ENCODE results near the gene SHOX. TPM values are rescaled to one million over a fixed set of nuclear protein-coding genes. Genes with fewer than 3 reads are reported as not detected.

SHOX gene
- polyA plus RNA-seq, 1 donor (not counting 4 experiments of a cell fraction or from before 2014, with no cell fraction given), result not detected

DNA sequence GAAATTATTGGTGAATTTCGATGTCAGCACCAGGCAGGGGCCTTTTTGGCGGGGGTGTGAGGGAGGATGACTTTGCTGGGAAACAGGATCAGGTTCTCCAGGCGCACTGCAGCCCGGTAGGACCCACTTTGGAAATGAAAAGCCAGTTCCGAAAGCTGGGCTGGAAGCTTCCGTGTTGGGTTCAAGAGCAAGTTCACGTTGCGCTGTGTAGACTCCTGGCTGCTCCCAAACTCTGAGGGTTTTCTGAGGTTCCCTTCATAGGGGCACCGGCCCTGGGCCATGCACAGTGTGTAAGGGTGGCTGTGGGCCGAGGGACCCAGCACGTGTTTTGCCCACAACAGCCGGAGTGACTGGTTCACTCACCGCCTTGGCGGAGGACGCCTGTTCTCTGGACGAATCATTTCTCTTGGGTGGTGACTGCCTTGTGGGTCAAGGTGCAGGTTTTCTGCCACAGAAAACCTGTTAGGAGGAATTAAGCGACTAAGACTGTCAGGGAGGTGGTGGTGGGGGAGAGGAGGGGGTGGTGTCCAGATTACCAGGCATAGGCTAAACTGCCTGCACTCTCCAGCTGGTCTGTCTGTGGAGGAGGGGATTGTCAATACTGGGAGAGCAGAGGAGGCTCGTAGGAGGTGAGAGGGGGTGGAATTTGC lies 8.0 kb downstream of the SHOX start:
- Histone ChIP-seq H3K27me3 (ENCODE audit: control insufficient read depth, extremely low read depth, insufficient read depth, low read length) (peaks cover 54% of the 10 kb centered on the region), H3K4me1 (ENCODE audit: control insufficient read depth, extremely low read depth, insufficient read depth, low read length) (no peaks in the 10 kb centered on the region), H3K9me3 (ENCODE audit: control insufficient read depth, low read depth, low read length) (no peaks in the 10 kb centered on the region), H3K4me2 (ENCODE audit: control insufficient read depth, extremely low read depth, insufficient read depth, low read depth, low read length) (no peak overlapping the region), H3K9ac (ENCODE audit: control insufficient read depth, extremely low read depth, insufficient read depth, low read length) (no peak overlapping the region), H3K27ac (ENCODE audit: control insufficient read depth, insufficient read depth, low read length) (no peak overlapping the region), H4K20me1 (ENCODE audit: control insufficient read depth, extremely low read depth, insufficient read depth, low read length) (no peaks in the 10 kb centered on the region), H3K36me3 (ENCODE audit: control insufficient read depth in 2 of 2, extremely low read depth in 1 of 2, insufficient read depth in 2 of 2, low read length in 2 of 2) (no peaks in the 10 kb centered on the region), H2AFZ (ENCODE audit: control insufficient read depth, low read length) (no peak overlapping the region), H3K4me3 (ENCODE audit: control insufficient read depth in 2 of 3, extremely low read depth in 1 of 3, insufficient read depth in 2 of 3, low read depth in 1 of 3, low read length in 3 of 3) (no peak overlapping the region), H3K9me1 (ENCODE audit: control insufficient read depth, extremely low read depth, insufficient read depth, low read length) (no peaks in the 10 kb centered on the region), H3K79me2 (ENCODE audit: control insufficient read depth, insufficient read depth, low read length) (no peaks in the 10 kb centered on the region)
- DNase-seq (ENCODE audit: low read depth, low spot score) (no peak), FAIRE-seq (no peak)
- no peak for TF ChIP-seq EZH2 (IDR thresholded peaks at IDR 0.05; ENCODE audit: low read length)
- TF ChIP-seq, protein P1, sequence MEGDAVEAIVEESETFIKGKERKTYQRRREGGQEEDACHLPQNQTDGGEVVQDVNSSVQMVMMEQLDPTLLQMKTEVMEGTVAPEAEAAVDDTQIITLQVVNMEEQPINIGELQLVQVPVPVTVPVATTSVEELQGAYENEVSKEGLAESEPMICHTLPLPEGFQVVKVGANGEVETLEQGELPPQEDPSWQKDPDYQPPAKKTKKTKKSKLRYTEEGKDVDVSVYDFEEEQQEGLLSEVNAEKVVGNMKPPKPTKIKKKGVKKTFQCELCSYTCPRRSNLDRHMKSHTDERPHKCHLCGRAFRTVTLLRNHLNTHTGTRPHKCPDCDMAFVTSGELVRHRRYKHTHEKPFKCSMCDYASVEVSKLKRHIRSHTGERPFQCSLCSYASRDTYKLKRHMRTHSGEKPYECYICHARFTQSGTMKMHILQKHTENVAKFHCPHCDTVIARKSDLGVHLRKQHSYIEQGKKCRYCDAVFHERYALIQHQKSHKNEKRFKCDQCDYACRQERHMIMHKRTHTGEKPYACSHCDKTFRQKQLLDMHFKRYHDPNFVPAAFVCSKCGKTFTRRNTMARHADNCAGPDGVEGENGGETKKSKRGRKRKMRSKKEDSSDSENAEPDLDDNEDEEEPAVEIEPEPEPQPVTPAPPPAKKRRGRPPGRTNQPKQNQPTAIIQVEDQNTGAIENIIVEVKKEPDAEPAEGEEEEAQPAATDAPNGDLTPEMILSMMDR (optimal IDR thresholded peaks at IDR 0.05 in 1 of 3, IDR thresholded peaks at IDR 0.05 in 1 of 3, conservative IDR thresholded peaks at IDR 0.05 in 1 of 3; ENCODE audit: extremely low read depth in 1 of 3, insufficient read depth in 2 of 3, low read length in 3 of 3), result no peak
- dilution Hi-C loops (cut with MboI; ENCODE audit: extremely low pct_ligation_motif_present, low sequenced_read_pairs), result no loop called here

DNA sequence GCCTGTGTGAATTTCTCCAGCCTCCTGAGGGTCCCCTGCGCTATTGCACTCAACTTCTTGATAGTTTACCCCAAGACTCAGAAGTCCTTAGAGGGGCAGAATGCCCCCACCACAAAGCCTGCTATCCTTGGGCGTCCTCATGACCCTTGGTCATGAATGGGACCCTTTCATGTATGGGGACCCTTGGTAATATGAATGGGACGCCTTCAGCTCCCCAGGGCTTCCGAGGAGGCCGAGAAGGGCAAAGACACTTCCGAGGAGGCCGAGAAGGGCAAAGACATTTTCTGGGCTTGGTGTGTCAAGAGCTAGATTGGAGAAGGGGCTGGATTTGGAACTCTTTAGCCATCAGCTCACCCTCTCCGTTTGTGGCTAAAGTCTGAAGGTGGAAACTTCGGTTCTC lies 8.6 kb downstream of the SHOX start:
- FAIRE-seq, result no peak
- Histone ChIP-seq H3K4me2 (ENCODE audit: control insufficient read depth, extremely low read depth, insufficient read depth, low read depth, low read length) (no peak overlapping the region), H3K27me3 (ENCODE audit: control insufficient read depth, extremely low read depth, insufficient read depth, low read length) (peaks cover 49% of the 10 kb centered on the region), H3K9me3 (ENCODE audit: control insufficient read depth, low read depth, low read length) (no peaks in the 10 kb centered on the region), H3K9ac (ENCODE audit: control insufficient read depth, extremely low read depth, insufficient read depth, low read length) (no peak overlapping the region), H3K4me1 (ENCODE audit: control insufficient read depth, extremely low read depth, insufficient read depth, low read length) (no peaks in the 10 kb centered on the region), H2AFZ (ENCODE audit: control insufficient read depth, low read length) (no peak overlapping the region), H3K9me1 (ENCODE audit: control insufficient read depth, extremely low read depth, insufficient read depth, low read length) (no peaks in the 10 kb centered on the region), H3K36me3 (ENCODE audit: control insufficient read depth in 2 of 2, extremely low read depth in 1 of 2, insufficient read depth in 2 of 2, low read length in 2 of 2) (no peaks in the 10 kb centered on the region), H4K20me1 (ENCODE audit: control insufficient read depth, extremely low read depth, insufficient read depth, low read length) (no peaks in the 10 kb centered on the region), H3K4me3 (ENCODE audit: control insufficient read depth in 2 of 3, extremely low read depth in 1 of 3, insufficient read depth in 2 of 3, low read depth in 1 of 3, low read length in 3 of 3) (no peak overlapping the region), H3K79me2 (ENCODE audit: control insufficient read depth, insufficient read depth, low read length) (no peaks in the 10 kb centered on the region), H3K27ac (ENCODE audit: control insufficient read depth, insufficient read depth, low read length) (no peak overlapping the region)
- dilution Hi-C loops (cut with MboI; ENCODE audit: extremely low pct_ligation_motif_present, low sequenced_read_pairs), result no loop called here
- DNase-seq (ENCODE audit: low read depth, low spot score), result no peak
- TF ChIP-seq EZH2 (IDR thresholded peaks at IDR 0.05; ENCODE audit: low read length), result no peak
- TF ChIP-seq, protein P1 (optimal IDR thresholded peaks at IDR 0.05 in 1 of 3, IDR thresholded peaks at IDR 0.05 in 1 of 3, conservative IDR thresholded peaks at IDR 0.05 in 1 of 3; ENCODE audit: extremely low read depth in 1 of 3, insufficient read depth in 2 of 3, low read length in 3 of 3), result no peak

All from keratinocyte (primary cell).